ENCODE measurements around the gene STXBP6. TPM values are rescaled to one million over a fixed set of nuclear protein-coding genes. Genes with fewer than 3 reads are reported as not detected.

Gene STXBP6
- total RNA-seq, 1 donor from 2014 or later, result 13.9 TPM

GRCh38 chr14:24992624-24993360 lies 57.2 kb downstream of the STXBP6 start:
- DNase-seq (ENCODE audit: low spot score), result no peak
- intact Hi-C loops (cut with DNase I), result no loop called here

DNA sequence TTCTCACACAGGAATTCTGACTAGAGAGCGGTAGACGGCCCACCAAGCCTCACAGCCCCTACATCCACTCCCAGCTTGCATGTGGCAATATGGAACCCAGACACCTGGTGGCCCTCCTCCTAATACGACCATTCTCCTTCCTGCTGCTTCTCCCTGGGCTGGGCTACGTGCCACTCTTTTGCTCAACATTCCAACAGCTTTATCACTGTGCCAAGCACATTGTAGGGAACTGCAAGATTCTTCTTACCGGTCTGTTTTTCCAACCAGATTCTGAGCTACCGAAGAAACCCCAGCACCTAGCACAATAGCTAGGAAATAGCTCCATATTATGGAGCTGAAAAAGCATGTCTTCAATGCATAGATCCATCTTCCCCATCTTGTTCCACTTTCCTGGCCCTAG lies 58.1 kb downstream of the STXBP6 start:
- intact Hi-C loops (cut with DNase I), result no loop called here
- no peak for DNase-seq (ENCODE audit: low spot score)

DNA sequence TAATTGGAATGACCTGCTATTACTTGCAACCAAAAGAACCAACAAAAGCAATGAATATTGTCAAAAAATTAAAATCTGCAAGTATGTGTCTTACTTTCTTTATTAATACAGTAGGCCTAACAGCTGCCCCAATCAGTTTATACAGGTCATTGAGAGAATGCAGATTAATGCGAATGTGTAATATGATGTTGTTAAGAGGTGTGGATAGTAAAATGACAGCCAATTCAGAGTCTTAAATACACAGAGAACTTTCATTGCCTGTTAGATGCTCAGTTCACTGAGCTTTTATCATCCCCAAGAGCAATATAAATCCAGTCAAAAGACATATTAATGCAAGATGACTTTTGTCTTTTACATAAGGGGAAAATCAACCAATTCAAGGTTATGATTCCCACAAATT lies 58.7 kb downstream of the STXBP6 start:
- DNase-seq (ENCODE audit: low spot score), result no peak
- intact Hi-C loops (cut with DNase I), result no loop called here

DNA sequence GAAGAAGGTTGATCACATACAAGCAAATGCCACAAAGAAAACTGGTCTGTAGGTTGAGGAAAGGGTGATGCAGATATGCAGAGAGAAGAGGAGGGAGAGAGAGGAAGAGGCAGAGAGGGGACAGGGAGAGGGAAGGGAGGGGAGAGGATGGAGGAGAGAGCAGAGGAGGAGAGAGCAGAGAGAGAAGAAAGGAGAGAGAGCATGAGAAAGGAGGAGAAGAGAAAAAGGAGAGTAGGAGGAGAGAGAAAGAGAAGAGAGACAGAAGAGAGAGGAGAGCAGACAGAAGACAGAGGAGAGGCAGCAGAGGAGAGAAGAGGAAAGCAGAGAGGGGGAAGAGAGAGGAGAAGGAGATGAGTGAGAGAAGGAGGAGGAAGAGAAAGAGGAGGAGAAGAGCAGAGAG lies 59.2 kb downstream of the STXBP6 start:
- intact Hi-C loops (cut with DNase I), result no loop called here

DNA sequence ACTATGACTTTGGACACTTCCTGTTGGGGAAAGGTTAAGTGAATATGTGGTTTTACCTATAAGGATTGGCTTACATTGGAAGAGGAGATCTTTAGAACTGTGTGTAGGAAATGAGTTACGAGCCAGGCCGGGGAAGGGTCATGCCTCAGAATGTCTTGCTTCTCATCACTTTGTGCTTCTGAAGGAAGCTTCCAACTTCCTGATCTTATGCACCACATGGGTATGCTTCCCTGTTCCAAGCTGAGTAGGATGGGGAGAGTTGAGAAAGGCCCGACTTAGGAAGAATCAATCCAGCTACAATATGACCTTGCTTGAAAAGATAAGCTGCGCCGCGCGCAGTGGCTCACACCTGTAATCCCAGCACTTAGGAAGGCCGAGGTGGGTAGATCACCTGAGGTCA lies 59.9 kb downstream of the STXBP6 start:
- intact Hi-C loops (cut with DNase I), result no loop called here
- DNase-seq (ENCODE audit: low spot score), result no peak

More for the DNA sequence above, 59.2 kb downstream of the STXBP6 start:
- DNase-seq (ENCODE audit: low spot score), result no peak

DNA sequence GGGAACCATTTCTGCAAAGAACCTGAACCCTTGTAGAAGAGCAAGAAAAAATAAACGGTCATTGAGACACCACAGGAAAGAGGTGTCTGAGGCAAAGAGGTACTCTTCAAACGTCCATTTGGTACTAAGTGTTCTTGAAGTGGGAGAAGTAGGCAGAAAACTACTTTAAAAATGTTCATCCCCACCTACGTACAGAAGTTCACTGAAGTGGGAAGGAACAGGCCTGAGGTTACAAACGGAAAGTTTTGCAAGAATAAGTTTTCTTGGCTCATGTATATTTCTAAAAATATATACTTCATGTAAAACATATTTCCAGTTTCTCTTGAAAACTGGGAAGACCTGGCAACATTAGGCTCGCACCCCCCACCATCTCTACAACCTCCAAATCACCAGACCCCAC lies 61.2 kb downstream of the STXBP6 start:
- no peak for DNase-seq (ENCODE audit: low spot score)
- intact Hi-C loops (cut with DNase I), result no loop called here

GRCh38 chr14:24986206-24986893 lies 63.6 kb downstream of the STXBP6 start:
- no peak for DNase-seq (ENCODE audit: low spot score)
- intact Hi-C loops (cut with DNase I), result no loop called here

DNA sequence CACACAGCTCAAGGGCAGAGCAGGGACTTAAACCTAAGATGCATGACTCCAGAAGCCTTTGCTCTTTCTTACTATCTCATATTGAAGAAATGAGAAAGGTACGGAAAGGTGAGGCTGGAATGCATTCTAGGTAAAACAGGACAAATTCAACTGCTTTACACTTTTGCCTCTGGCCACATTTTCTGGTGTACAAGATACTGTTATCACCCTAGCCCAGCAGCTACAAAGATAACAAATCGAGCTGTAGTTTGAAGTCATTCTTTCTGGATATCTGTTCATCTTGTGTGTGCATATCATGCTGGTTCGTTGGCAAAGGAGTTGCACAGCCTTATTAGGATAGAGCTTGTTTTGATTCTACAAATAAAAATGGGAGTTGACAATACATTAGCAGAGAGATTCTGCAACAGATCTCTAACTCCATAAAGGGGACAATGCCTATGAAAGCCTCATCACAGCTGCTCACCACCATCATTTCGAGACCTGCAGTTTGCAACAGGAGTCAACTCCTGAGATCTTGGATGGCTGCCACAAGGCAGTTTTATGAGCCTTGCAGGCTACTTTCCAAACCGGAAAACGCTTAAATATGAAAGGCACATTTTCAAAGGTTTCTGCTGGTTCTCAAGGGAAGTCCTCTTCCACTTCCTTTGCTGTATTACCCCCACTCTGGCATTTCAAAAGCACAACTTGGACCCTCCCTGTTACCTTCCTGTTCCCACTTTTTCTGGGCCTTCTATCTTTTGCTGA lies 64.9 kb downstream of the STXBP6 start:
- no peak for DNase-seq (ENCODE audit: low spot score)
- intact Hi-C loops (cut with DNase I), result no loop called here

GRCh38 chr14:24982472-24983155 lies 67.3 kb downstream of the STXBP6 start:
- DNase-seq (ENCODE audit: low spot score), result no peak
- intact Hi-C loops (cut with DNase I), result no loop called here

DNA sequence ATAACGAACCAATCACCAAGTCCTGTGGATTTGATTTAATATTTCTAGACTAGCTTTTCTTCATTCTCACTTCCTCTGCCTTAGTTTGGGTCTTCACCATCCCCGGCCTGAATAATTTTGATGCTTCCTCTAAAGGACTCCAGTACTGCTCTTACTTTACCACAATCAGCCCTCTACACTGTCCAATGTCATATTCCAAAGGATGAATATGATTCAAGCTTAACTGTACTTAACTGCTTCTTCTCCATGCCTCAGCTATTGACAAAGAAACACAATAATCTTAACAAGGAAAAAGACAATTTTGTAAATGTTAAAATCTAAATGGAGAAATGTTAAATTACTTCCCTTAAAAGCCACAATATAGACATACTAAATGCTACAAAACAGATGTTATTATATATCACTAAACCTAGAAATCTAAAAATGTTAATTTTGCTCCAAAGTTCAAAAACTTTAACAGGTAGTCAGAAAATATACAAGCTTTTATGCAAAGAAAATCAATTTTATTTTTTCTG lies 70.2 kb downstream of the STXBP6 start:
- intact Hi-C loops (cut with DNase I), result no loop called here
- DNase-seq (ENCODE audit: low spot score), result no peak

- intact Hi-C loops (cut with DNase I), result no loop called here
- DNase-seq (ENCODE audit: low spot score), result no peak
Measured at GRCh38 chr14:24978862-24979724, 70.9 kb downstream of the STXBP6 start.

DNA sequence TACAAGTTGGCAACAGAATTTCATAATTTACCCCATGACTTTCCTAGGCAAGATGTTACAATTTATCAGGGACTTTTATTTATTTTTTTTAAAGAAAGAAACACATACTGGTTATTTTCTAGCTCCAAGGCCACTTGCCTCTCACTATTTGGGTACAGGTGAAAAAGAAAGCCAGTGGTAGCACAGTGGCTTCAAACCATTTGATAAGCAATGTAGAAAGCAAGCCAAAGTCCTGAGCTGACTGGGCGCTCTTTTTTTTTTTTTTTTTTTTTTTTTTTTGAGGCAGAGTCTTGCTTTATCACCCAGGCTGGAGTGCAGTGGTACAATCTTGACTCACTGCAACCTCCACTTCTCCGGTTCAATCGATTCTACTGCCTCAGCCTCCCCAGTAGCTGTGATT lies 73.3 kb downstream of the STXBP6 start:
- DNase-seq (ENCODE audit: low spot score), result no peak
- intact Hi-C loops (cut with DNase I), result no loop called here

DNA sequence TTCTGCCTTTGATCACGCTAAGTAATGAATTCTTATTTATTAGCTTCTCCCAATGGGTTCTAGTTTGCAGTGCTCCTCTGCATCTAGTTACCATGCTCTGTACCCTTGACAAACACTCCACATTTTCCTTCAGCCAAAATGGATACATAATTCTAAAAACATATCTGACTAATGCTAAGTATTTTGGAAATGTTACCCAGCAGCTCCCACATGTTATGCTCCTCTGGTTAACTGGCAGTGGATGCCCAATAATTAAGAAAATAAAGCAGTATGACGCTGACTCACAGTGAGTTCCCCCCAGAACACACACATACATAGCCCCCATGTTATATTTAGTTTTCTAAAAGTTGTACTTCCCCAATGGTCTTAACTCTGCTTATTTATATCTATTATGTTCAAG lies 74.6 kb downstream of the STXBP6 start:
- DNase-seq (ENCODE audit: low spot score), result no peak
- intact Hi-C loops (cut with DNase I), result no loop called here

GRCh38 chr14:24974591-24975374 lies 75.2 kb downstream of the STXBP6 start:
- no peak for DNase-seq (ENCODE audit: low spot score)

DNA sequence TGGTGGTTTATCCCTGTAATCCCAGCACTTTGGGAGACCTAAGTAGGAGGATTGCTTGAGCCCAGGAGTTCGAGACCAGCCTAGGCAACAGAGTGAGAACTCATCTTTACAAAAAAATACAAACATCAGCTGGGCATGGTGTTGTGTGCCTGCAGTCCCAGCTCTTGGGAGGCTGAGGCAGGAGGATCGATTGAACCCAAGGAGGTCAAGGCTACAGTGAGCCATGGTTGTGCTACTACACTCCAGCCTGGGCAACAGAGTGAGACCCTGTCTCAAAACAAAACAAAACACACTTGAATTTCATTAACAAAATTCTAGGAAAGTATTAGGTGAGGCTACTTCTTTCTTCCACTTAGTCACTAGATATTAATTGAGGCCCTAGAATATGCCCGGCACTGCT lies 77.1 kb downstream of the STXBP6 start:
- no peak for DNase-seq (ENCODE audit: low spot score)
- intact Hi-C loops (cut with DNase I), result loop anchor here (5.0 kb wide), 1 partner anchor 74 kb away; no protein-coding TSS in a partner anchor

More at GRCh38 chr14:24974591-24975374, 75.2 kb downstream of the STXBP6 start:
- intact Hi-C loops (cut with DNase I), result loop anchor here (5.0 kb wide), 1 partner anchor 73 kb away; no protein-coding TSS in a partner anchor

DNA sequence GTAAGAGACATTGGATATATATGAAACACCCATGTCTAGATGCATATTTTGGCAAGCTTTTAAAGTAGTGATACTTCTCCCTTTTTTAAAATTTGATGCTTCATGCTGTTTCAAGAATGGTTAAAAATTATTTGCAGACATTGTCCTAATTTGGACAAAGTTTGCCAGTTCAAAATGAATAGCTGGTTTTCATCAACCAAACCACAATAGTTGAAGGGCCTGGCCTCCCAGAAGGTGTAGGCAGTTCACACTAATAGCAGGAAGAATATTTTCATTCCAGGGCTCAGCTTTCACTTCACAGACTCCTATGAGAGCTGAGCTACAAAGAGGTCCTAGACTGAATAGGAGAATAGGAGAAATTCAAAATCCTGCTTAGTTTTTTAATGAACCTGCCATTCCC lies 78.7 kb downstream of the STXBP6 start:
- DNase-seq (ENCODE audit: low spot score), result no peak
- intact Hi-C loops (cut with DNase I), result loop anchor here (5.0 kb wide), 1 partner anchor 76 kb away; no protein-coding TSS in a partner anchor

DNA sequence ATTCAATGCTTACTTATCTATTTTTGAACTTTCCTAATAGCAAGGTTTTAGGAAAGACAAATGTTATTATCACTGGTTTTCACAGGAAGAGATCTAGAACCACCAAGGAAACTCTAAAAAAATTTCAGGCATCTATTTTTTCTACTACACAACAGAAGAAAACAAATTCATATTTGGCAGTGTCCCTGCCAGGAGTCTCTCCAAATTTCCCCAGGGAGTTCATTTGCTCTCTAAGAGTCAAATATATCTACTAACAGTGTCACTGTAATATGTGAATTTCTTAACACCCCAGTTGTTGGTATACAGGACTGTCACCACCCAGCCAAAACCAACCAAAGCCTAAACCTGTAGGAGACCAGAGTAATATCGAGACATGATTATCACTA lies 83.4 kb downstream of the STXBP6 start:
- intact Hi-C loops (cut with DNase I), result no loop called here
- DNase-seq (ENCODE audit: low spot score), result no peak
